Right forelimb (tissue), 1 donor: ENCODE measurements around the gene R3HDM4.
A peak's percentile ranks its signal among the peaks of the same experiment; 100 is the strongest.
"Not testable (repeated sequence)": the region's sequence is repeated elsewhere in the genome, so short reads cannot be mapped to it uniquely, and the experiment has no call there.

ENCODE experiments used
- DNase-seq: peaks from one replicate; pipeline ENCODE4 v3.0.0-alpha.2; 2018

Gene R3HDM4

GRCh38 chr19:853614-854220, 59.3 kb downstream of the R3HDM4 start:
- DNase-seq: not testable (repeated sequence)

GRCh38 chr19:853014-853585, 59.9 kb downstream of the R3HDM4 start:
- no peak for DNase-seq

GRCh38 chr19:852136-853013, 60.6 kb downstream of the R3HDM4 start, which contains the start of gene ELANE:
ELANE (plus strand) TSS chr19:852303; CDS start chr19:852329, 26 bp downstream.
- no peak for DNase-seq

GRCh38 chr19:850979-851335, 62.1 kb downstream of the R3HDM4 start:
- peak; percentile 47 for DNase-seq

- DNase-seq: peak; percentile 85
These were observed 62.6 kb downstream of the R3HDM4 start for GRCh38 chr19:850221-850978.

- not testable (repeated sequence) for DNase-seq
These were observed 63.8 kb downstream of the R3HDM4 start for GRCh38 chr19:849195-849594.

GRCh38 chr19:848386-848921, 64.6 kb downstream of the R3HDM4 start:
- no peak for DNase-seq
